AG04450 (cell line): Measurements from ENCODE around the gene MRPL42. TPM values are rescaled to one million over a fixed set of nuclear protein-coding genes. Genes with fewer than 3 reads are reported as not detected.
"Not testable (repeated sequence)": the region's sequence is repeated elsewhere in the genome, so short reads cannot be mapped to it uniquely, and the experiment has no call there.

Experiments
- CTCF ChIA-PET: fragments of 300-600, 350-600 bp; formaldehyde crosslinking; extraction: SDS; loops from one replicate; lab custom pipeline; 2022; ENCODE audit warnings: antibody characterized with exemption, inconsistent platforms; lab: Charles Lee
- POLR2A ChIA-PET: fragments of 350-600 bp; formaldehyde crosslinking; extraction: SDS; loops from one replicate; lab custom pipeline; 2021; ENCODE audit warnings: antibody characterized with exemption, inconsistent platforms; lab: Yijun Ruan, JAX
- DNase-seq: peaks from one replicate; pipeline ENCODE4 v3.0.0-alpha.2; 2011; ENCODE audit warnings: low read depth, low spot score
- H3K27ac ChIP-seq: one replicate; pipeline ENCODE4 v1.5.1; 2012; ENCODE audit warnings: low read depth, low read length, control low read depth
- H3K27me3 ChIP-seq: one replicate; pipeline ENCODE4 v1.6.0; 2012; ENCODE audit warnings: low read length; ENCODE audit not compliant: control insufficient read depth, insufficient read depth
- H3K4me3 ChIP-seq: 2 replicates; pipeline ENCODE4 v1.5.1; 2011; ENCODE audit warnings: mild to moderate bottlenecking, low read depth, low read length, control low read depth
- H3K9me3 ChIP-seq: 2 replicates; pipeline ENCODE4 v1.5.1; 2012; ENCODE audit warnings: low read length; ENCODE audit not compliant: control insufficient read depth, insufficient read depth
- CTCF ChIP-seq: IDR thresholded peaks from 2 replicates; pipeline ENCODE4 v1.5.1; 2011; ENCODE audit warnings: low read depth, low read length, control low read depth, inconsistent platforms
- polyA plus RNA-seq: library from polyadenylated mRNA; depleted of rRNA; stranded (reverse); fragments of >200 nt; gene quantifications from 2 replicates; pipeline ENCODE4 v1.2.3, GENCODE V29; 2011

MRPL42 gene
- polyA plus RNA-seq, 1 experiment = 100 TPM

DNA sequence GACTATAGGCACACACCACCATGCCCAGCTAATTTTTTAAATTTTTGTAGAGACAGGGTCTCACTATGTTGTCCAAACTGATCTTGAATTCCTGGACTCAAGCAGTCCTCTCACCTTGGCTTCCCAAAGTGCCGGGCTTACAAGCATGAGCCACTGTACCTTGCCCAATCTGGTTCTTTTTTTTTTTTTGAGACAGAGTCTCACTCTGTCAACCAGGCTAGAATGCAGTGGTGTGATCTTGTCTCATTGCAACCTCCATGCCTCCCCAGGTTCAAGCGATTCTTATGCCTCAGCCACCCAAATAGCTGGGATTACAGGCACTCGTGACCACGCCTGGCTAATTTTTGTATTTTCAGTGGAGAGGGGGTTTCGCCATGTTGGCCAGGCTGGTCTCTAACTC, 15.4 kb downstream of the MRPL42 start:
- no peak for TF ChIP-seq CTCF
- Histone ChIP-seq H3K27ac (no peak overlapping the region), H3K4me3 (no peak overlapping the region), H3K9me3 (no peaks in the 10 kb centered on the region), H3K27me3 (no peaks in the 10 kb centered on the region)
- CTCF ChIA-PET = interaction anchor here (0.6 to 1.4 kb wide), 2 partner anchors 15 to 61 kb away, joined by 3 to 6 read pairs; no protein-coding TSS in a partner anchor
- no peak for DNase-seq
- POLR2A ChIA-PET = no interaction called here

DNA sequence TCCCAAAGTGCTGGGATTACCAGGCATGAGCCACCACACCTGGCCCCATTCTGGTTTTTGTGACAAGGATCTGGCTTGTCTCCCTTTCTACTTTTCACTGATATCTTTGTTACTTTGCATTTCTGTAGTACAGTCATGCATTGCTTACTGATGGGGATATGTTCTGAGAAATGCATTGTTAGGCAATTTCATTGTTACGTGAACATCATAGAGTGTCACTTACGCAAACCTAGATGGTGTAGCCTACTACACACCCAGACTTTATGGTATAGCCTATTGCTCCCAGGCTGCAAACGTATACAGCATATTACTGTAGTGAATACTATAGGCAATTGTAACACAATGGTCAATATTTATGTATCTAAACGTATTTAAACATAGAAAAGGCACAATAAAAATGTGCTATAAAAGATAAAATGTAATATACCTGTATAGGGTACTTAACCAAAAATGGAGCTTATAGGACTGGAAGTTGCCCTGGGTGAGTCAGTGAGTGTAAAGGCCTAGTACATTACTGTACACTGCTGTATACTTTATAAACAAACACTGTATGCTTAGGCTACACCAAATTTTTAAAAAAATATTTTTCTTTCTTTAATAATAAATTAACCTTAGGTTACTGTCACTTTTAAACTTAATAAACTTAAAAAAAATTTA, 16.0 kb downstream of the MRPL42 start:
- no peaks in the 10 kb centered on the region for H3K27me3 ChIP-seq
- ChIA-PET CTCF (interaction anchor here (0.7 to 1.4 kb wide), 5 partner anchors 15 to 619 kb away, joined by 4 to 6 read pairs (median 5); no protein-coding TSS in a partner anchor), POLR2A (no interaction called here)
- TF ChIP-seq CTCF = no peak
- no peaks in the 10 kb centered on the region for H3K9me3 ChIP-seq
- no peak for DNase-seq
- no peak overlapping the region for H3K4me3 ChIP-seq
- no peak overlapping the region for H3K27ac ChIP-seq

- Histone ChIP-seq H3K27ac (no peak overlapping the region), H3K27me3 (no peaks in the 10 kb centered on the region), H3K9me3 (no peaks in the 10 kb centered on the region), H3K4me3 (no peak overlapping the region)
- ChIA-PET POLR2A (interaction anchor here (0.5 kb wide), 1 partner anchor 130 kb away, joined by 3 read pairs; no protein-coding TSS in a partner anchor), CTCF (interaction anchor here (0.7 to 1.4 kb wide), 4 partner anchors 18 to 618 kb away, joined by 4 to 5 read pairs (median 4); no protein-coding TSS in a partner anchor)
- DNase-seq = peak; percentile 7
- TF ChIP-seq CTCF = no peak
These were observed 17.1 kb downstream of the MRPL42 start for GRCh38 chr12:93484315-93484981.

DNA sequence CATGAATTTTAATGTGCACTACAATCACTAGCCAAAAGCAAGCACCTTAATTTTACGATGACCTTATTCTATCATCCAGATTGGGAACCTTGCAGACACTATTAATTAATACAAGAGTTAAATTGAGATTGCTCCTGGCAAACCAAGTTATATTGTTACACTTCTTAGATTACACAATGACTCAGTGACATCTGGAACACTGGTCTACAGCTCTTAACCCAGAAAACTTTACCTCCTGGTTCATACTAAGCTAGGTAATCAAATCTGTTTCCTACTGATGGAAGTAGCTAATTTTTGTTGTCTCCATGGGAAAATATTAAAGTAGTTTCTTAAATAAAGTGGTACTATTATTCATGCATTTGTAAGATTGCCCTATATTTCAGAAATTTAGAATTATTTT, 25.5 kb downstream of the MRPL42 start:
- POLR2A ChIA-PET, H3K27me3 ChIP-seq, CTCF ChIA-PET: not testable (repeated sequence)

GRCh38 chr12:93494096-93494495, 26.8 kb downstream of the MRPL42 start:
- no peak overlapping the region for H3K4me3 ChIP-seq
- no peaks in the 10 kb centered on the region for H3K9me3 ChIP-seq
- no peak overlapping the region for H3K27ac ChIP-seq
- CTCF ChIA-PET = interaction anchor here (0.9 to 2.1 kb wide), 2 partner anchors 8 to 11 kb away, joined by 3 to 5 read pairs; no protein-coding TSS in a partner anchor
- no peaks in the 10 kb centered on the region for H3K27me3 ChIP-seq
- DNase-seq = no peak
- no peak for TF ChIP-seq CTCF
- POLR2A ChIA-PET = no interaction called here

More for the DNA sequence above, 25.5 kb downstream of the MRPL42 start:
- not testable (repeated sequence) for H3K27ac ChIP-seq, H3K4me3 ChIP-seq, DNase-seq, H3K9me3 ChIP-seq
